Stimulated activated CD4-positive, alpha-beta T cell treated with anti-CD3 and anti-CD28 coated beads, Interleukin-4, amount 100 ng/mL, for 48 hours (primary cell): ENCODE measurements around the gene AOPEP.
"Not testable (repeated sequence)": the region's sequence is repeated elsewhere in the genome, so short reads cannot be mapped to it uniquely, and the experiment has no call there.

Source experiments
- DNase-seq, 2 donors: peaks; one replicate each; pipeline ENCODE4 v3.0.0-alpha.2; 2020; ENCODE audit warnings: low read depth in 2 of 2

The AOPEP gene

DNA sequence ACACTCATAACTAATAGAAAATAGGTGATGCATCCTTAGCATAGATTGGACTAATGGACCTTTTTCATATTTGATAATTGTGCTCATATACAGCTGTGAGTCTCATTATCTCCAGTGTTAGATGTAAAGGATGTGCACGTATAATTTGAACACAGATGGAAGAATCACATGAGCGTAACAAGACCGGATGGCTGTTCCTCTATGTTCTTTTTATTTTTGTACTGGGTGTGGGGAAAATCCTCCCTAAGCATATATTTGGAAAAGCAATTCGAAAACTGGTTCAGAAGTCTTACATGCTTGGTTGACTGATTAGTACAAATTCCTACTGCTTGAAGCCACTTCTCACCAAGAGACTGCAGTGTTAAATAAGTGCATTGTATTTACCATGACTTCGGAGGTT is 230.2 kb downstream of the AOPEP start:
- DNase-seq, result no peak

DNA sequence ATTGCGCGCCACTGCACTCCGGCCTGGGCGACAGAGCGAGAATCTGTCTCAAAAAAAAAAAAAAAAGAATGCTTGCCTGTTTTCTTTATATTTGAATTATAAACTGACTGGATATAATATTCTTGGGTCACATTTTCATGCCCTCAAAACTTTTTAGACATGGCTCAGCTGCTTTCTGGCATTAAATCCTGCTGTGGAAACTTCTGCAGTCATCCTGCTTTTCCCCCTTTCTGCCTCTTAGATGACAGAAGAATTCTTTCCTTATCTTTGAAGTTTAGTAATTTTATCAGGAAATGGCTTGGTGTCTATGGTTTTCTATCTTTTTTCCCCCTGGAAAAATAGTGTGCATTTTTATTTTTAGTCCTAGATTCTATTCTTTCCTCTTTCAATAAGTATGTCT is 234.5 kb downstream of the AOPEP start:
- DNase-seq, result no peak

DNA sequence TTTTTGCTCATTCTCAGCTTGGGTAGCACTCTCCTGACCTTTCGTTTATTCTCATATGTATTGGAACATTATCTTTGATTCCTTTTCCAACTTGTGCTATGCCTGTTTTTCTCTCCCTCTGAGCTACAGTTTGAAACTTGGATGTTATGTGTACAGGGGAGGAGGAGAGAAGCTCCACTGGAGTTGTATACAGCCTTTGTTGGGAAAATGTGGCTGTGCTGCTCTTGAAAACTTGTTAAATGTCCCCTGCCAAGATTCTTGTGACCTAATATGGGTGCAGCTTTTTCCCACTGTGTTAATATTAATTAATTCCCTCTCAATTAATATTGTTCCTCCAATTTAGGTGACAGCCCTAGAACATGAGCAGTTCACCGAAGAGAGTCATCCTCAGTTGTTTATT is 235.4 kb downstream of the AOPEP start:
- DNase-seq, result no peak

- DNase-seq, result not testable (repeated sequence)
Measured at GRCh38 chr9:94965631-94966030, 239.1 kb downstream of the AOPEP start.

GRCh38 chr9:94966046-94966445 is 239.5 kb downstream of the AOPEP start:
- DNase-seq, result not testable (repeated sequence)

GRCh38 chr9:94967482-94967881 is 241.0 kb downstream of the AOPEP start:
- no peak for DNase-seq

- DNase-seq, result no peak
Measured at GRCh38 chr9:94971378-94972131, 245.1 kb downstream of the AOPEP start.

- DNase-seq, result no peak
Measured at GRCh38 chr9:94973451-94973941, 247.0 kb downstream of the AOPEP start.

DNA sequence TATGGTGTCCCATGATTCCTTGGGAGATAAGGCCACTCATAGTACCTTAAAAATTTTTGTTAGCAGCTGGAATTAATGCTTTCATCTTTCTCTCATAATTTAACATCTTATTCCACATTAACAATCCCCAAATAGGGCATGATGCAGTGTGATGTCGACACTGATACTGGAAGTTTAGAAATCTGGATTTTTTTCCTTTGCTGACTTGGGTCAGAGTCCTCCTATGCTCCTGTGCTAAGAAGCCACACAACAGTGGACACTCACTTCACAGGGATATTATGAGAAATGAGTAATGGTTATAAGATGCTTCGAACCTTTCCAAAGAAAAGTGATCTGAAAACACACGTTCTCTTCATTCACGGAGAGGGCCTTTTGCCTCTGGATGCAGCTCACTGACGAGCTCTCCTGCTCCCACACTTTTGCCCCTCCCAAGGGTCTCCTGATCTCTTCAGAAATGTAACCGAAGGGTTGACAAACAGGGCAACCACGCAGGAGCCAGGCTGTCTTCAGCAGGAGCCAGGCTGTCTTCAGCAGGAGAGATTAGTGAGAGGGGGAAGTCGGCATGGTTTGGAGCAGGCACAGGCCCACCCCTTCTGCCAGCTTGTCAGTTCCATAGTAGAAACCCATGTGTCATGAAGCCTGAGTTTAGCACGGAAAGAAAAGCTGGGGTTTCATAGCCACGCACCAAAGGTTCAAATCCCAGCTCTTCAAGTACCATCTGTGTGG is 247.8 kb downstream of the AOPEP start:
- no peak for DNase-seq

GRCh38 chr9:94975480-94975879 is 249.0 kb downstream of the AOPEP start:
- DNase-seq, result no peak

- no peak for DNase-seq
Measured at GRCh38 chr9:94976077-94976476, 249.6 kb downstream of the AOPEP start.

- DNase-seq, result no peak
Measured at GRCh38 chr9:94977416-94977815, 250.9 kb downstream of the AOPEP start.

DNA sequence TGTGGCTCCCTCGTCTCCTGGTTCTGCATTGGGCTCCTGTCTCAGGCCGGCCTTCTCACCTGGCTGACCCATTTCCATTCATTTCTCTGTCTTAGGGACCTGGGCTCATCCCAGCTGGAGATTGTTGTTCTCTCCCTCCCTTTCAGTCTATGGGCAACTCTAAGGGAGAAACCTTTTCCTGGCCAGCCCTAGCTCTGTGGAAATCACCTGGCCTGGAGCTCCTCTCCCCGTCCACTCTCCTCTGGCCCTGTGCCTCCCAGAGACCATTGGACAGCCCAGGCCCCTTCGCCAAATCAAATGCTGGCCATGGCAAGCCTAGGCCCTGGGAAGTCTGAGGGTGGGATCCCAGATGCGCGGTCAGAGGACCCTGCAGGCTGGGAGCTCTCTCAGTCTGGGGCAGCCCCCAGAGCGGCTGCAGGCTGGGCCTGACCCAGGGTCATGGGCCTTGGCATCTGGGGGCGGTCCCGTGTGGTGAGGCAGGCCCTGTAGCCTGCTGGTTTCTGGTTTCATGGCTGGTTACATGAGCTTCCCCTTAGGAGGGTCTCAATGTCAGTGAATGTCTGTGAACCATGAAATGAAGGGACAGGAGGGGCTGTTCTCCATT is 253.5 kb downstream of the AOPEP start:
- no peak for DNase-seq

DNA sequence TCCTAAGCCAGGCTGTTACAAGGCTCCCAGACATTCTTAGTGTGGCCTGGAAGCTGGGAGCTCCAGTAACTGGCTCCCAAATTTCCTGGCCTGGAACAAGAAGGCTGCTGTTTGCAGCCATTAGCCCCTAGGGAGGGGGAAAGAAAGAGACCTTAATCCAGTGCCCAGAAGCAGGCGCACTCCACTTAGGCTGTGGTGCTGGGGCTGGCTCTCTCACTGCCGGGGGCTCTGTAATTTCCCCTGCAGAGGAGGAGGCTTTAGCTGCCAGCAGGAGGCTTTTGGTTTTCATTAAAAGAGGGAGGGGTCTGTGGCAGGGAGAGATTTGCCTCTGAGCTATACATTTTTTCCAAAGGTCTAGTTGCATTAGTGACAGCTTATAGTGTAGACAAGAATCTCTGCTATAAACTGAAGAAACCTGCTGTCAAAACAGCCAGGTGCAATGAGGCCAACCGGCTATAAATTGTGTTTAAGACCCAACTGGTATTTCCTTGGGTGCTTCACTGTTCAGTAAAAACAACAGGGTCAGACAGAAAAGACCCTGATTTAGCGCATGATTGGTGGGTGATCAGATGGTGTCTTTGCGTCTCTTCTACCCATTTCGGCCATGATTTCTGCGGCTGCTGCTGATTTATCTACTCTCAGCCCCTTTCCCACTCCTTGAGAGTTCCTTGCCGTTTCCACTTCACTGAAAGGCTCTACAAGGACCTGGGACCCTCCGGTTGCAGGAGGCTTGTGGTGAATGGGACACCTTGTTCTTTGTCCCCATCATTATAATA is 254.6 kb downstream of the AOPEP start:
- DNase-seq, result no peak

DNA sequence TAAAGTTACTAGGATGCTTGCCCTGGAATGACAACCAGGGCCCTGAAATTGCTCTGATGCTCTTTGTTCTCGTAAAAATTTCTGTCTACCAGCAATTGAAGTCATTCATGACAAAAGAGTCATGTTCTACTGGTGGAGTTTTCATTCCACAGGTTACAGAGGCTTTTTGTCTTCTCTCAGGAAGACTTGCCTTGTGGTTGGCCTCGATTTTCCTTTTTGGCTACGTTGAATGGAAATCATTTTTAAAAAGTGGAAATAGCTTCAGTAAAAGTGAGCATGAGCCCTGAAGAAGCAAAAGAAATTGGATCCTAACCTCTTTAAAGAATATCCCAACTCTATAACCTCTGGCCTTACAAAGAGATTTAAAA is 255.2 kb downstream of the AOPEP start:
- DNase-seq, result no peak

- no peak for DNase-seq
Measured at GRCh38 chr9:94982211-94982610, 255.7 kb downstream of the AOPEP start.

GRCh38 chr9:94983552-94983951 is 257.1 kb downstream of the AOPEP start:
- no peak for DNase-seq

- no peak for DNase-seq
Measured at GRCh38 chr9:94984891-94985476, 258.5 kb downstream of the AOPEP start.

GRCh38 chr9:94985649-94986048 is 259.1 kb downstream of the AOPEP start:
- no peak for DNase-seq

- no peak for DNase-seq
Measured at GRCh38 chr9:94987731-94988130, 261.2 kb downstream of the AOPEP start.

DNA sequence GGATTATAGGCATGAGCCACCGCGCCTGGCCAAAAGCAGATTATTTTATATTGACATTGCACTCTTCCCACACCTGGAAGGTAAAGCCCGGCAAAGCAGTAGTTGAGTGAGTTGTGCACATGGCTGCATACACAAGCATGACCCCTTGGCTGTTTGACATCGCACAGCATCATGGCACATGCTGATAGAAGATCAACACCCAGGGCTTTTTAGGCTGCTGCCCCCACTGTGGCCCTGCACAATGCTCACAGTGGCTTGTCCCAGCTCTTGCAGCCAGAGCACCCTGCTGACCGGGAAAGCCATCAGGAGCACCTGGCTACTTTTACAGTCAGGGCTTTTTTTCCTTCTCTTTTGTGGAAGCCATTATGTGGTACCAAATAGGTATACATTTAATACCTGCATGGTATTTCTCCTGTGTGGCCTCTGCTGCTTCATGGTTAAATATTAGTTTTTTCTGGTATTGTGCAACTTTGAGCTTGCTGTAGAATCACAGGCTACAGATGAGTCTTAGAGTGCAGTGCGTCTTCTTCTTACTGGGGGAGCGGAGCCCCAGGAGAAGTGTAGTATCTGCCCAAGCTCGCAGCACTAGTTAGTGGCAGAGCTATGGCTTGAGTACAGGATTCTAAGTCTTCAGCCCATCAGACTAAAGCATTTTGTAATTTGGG is 264.5 kb downstream of the AOPEP start:
- DNase-seq, result no peak
